Karpas-422 (cell line): Measurements from ENCODE around the gene LCE1D. TPM values are rescaled to one million over a fixed set of nuclear protein-coding genes. Genes with fewer than 3 reads are reported as not detected.
A peak's percentile ranks its signal among the peaks of the same experiment; 100 is the strongest.

ENCODE experiments used
- DNase-seq: peaks from one replicate; pipeline ENCODE4 v3.0.0-alpha.2; 2015
- H2AFZ ChIP-seq: fragments of 200-600 bp; sonication (generic); 2 replicates; pipeline ENCODE4 v1.6.1; 2014; ENCODE audit warnings: antibody characterized with exemption, low read length, mixed read lengths
- H3K27ac ChIP-seq: fragments of 200-600 bp; sonication (generic); 2 replicates; pipeline ENCODE4 v1.5.1; 2014; ENCODE audit warnings: mild to moderate bottlenecking, low read length, moderate library complexity
- H3K27me3 ChIP-seq: fragments of 200-600 bp; sonication (generic); 2 replicates; pipeline ENCODE4 v1.6.1; 2014; ENCODE audit warnings: low read length, mixed read lengths
- H3K36me3 ChIP-seq: fragments of 200-600 bp; sonication (generic); 2 replicates; pipeline ENCODE4 v1.6.1; 2014; ENCODE audit warnings: low read length, mixed read lengths; ENCODE audit not compliant: insufficient read depth
- H3K4me1 ChIP-seq: fragments of 200-600 bp; sonication (generic); 2 replicates; pipeline ENCODE4 v1.6.1; 2014; ENCODE audit warnings: mild to moderate bottlenecking, low read length, mixed read lengths
- H3K4me2 ChIP-seq: fragments of 200-600 bp; sonication (generic); 2 replicates; pipeline ENCODE4 v1.6.1; 2014; ENCODE audit warnings: low read length, low read depth, mild to moderate bottlenecking; ENCODE audit not compliant: poor library complexity, severe bottlenecking
- H3K4me3 ChIP-seq: fragments of 200-600 bp; sonication (generic); 2 replicates; pipeline ENCODE4 v1.5.1; 2014; ENCODE audit warnings: mild to moderate bottlenecking, antibody characterized with exemption, low read length, mixed read lengths
- H3K79me2 ChIP-seq: fragments of 200-600 bp; sonication (generic); 2 replicates; pipeline ENCODE4 v1.6.1; 2014; ENCODE audit warnings: mild to moderate bottlenecking, low read length, mixed read lengths
- H3K9ac ChIP-seq: fragments of 200-600 bp; sonication (generic); 2 replicates; pipeline ENCODE4 v1.6.0; 2014; ENCODE audit warnings: low read length
- H3K9me2 ChIP-seq: fragments of 200-600 bp; sonication (generic), shearing (Covaris generic); replicated peaks from 2 replicates; pipeline ENCODE4 v1.6.0; 2014; ENCODE audit warnings: mild to moderate bottlenecking, low read length, moderate library complexity; ENCODE audit not compliant: insufficient read depth
- H3K9me3 ChIP-seq: fragments of 300-700, 200-600 bp; sonication (generic); 2 replicates; pipeline ENCODE4 v1.6.1; 2014; ENCODE audit warnings: low read length, mixed read lengths
- H4K20me1 ChIP-seq: fragments of 200-600 bp; sonication (generic); 2 replicates; pipeline ENCODE4 v1.6.1; 2014; ENCODE audit warnings: mild to moderate bottlenecking, antibody characterized with exemption, low read length, low read depth; ENCODE audit not compliant: insufficient read depth
- total RNA-seq: library from RNA; depleted of rRNA; stranded (reverse); fragments of >200 nt; shearing (Covaris generic); gene quantifications from 2 replicates; pipeline ENCODE4 v1.2.3, GENCODE V29; 2014; ENCODE audit warnings: low replicate concordance

The LCE1D gene
- total RNA-seq, 1 experiment from 2014 or later: not detected

- no peak overlapping the region for H3K4me2 ChIP-seq
- H3K9me2 ChIP-seq: no peaks in the 10 kb centered on the region
- no peaks in the 10 kb centered on the region for H4K20me1 ChIP-seq
- no peak overlapping the region for H3K4me3 ChIP-seq
- H3K36me3 ChIP-seq: no peaks in the 10 kb centered on the region
- H3K79me2 ChIP-seq: no peaks in the 10 kb centered on the region
- H3K9me3 ChIP-seq: no peaks in the 10 kb centered on the region
- H3K4me1 ChIP-seq: no peaks in the 10 kb centered on the region
- H3K27ac ChIP-seq: no peak overlapping the region
- H3K27me3 ChIP-seq: no peaks in the 10 kb centered on the region
- H3K9ac ChIP-seq: no peak overlapping the region
- no peak for DNase-seq
- H2AFZ ChIP-seq: no peak overlapping the region
These were observed 35.9 kb upstream of the LCE1D start for GRCh38 chr1:152760551-152761190.

GRCh38 chr1:152761609-152762213 lies 34.8 kb upstream of the LCE1D start:
- DNase-seq: no peak
- no peaks in the 10 kb centered on the region for H3K79me2 ChIP-seq
- no peak overlapping the region for H3K4me3 ChIP-seq
- no peak overlapping the region for H2AFZ ChIP-seq
- no peak overlapping the region for H3K4me2 ChIP-seq
- no peaks in the 10 kb centered on the region for H3K4me1 ChIP-seq
- no peaks in the 10 kb centered on the region for H3K9me2 ChIP-seq
- no peaks in the 10 kb centered on the region for H3K9me3 ChIP-seq
- no peaks in the 10 kb centered on the region for H3K36me3 ChIP-seq
- H3K9ac ChIP-seq: no peak overlapping the region
- H3K27me3 ChIP-seq: no peaks in the 10 kb centered on the region
- H3K27ac ChIP-seq: no peak overlapping the region
- H4K20me1 ChIP-seq: no peaks in the 10 kb centered on the region

DNA sequence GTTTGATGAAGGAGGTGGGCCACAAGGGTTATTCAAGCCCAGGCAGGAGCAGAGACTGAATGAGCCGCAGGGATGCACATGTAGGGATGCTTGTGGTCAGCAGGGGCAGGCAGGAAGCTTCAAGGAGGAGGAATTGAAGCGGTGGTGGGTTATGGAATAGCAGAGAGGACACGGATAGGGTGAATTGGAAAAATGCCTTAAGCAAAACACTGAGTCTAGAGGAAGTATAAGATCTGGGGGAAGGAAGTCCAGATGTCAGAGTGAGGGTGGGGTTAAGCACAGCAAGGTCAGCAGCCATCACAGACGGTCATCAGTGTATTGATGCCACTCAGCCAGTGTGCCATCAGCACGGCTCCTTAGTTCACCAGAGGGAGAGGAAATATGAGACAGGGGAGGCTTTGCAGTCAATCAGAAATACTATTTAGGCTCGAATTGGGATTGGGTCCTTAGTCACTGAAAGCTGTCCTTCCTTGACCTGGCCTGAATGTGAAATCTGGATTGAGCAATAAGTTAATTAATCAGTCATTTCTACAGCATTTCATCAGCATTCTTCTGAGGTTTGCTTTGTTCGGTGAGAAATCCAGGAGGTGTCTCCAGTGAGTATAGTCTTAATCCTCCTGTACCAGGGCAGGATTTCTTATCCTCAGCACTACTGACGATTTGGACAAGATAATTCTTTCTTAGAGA lies 27.5 kb upstream of the LCE1D start:
- Histone ChIP-seq H3K4me3 (no peak overlapping the region), H3K9me2 (no peaks in the 10 kb centered on the region), H3K4me1 (no peaks in the 10 kb centered on the region), H3K36me3 (no peaks in the 10 kb centered on the region), H3K27me3 (no peaks in the 10 kb centered on the region), H4K20me1 (no peaks in the 10 kb centered on the region), H3K9ac (no peak overlapping the region), H3K9me3 (no peaks in the 10 kb centered on the region), H3K4me2 (no peak overlapping the region), H2AFZ (no peak overlapping the region), H3K27ac (no peak overlapping the region), H3K79me2 (no peaks in the 10 kb centered on the region)
- no peak for DNase-seq

- no peaks in the 10 kb centered on the region for H3K36me3 ChIP-seq
- no peaks in the 10 kb centered on the region for H3K79me2 ChIP-seq
- H3K9me2 ChIP-seq: no peaks in the 10 kb centered on the region
- no peak overlapping the region for H3K4me2 ChIP-seq
- no peak for DNase-seq
- no peaks in the 10 kb centered on the region for H3K27me3 ChIP-seq
- H3K27ac ChIP-seq: no peak overlapping the region
- no peaks in the 10 kb centered on the region for H4K20me1 ChIP-seq
- no peaks in the 10 kb centered on the region for H3K4me1 ChIP-seq
- no peaks in the 10 kb centered on the region for H3K9me3 ChIP-seq
- no peak overlapping the region for H3K4me3 ChIP-seq
- H3K9ac ChIP-seq: no peak overlapping the region
- no peak overlapping the region for H2AFZ ChIP-seq
These were observed 26.1 kb upstream of the LCE1D start for GRCh38 chr1:152770411-152770810.

- peak; percentile 52 for DNase-seq
- Histone ChIP-seq H3K27me3 (no peaks in the 10 kb centered on the region), H3K4me1 (no peaks in the 10 kb centered on the region), H3K36me3 (no peaks in the 10 kb centered on the region), H3K9ac (no peak within 1 kb of the TSS), H3K9me3 (no peaks in the 10 kb centered on the region), H3K4me2 (no peak within 1 kb of the TSS), H4K20me1 (no peaks in the 10 kb centered on the region), H2AFZ (no peak within 1 kb of the TSS), H3K4me3 (no peak within 1 kb of the TSS), H3K27ac (no peak within 1 kb of the TSS), H3K79me2 (no peaks in the 10 kb centered on the region), H3K9me2 (no peaks in the 10 kb centered on the region)
These were observed 21.6 kb upstream of the LCE1D start, which contains the start of gene LCE1F for GRCh38 chr1:152774875-152775274. TSS of gene LCE1F (plus strand) at chr1:152775140. CDS start at chr1:152776372, 1,232 bp downstream.

GRCh38 chr1:152776361-152776760 lies 20.2 kb upstream of the LCE1D start:
- Histone ChIP-seq H3K79me2 (no peaks in the 10 kb centered on the region), H3K36me3 (no peaks in the 10 kb centered on the region), H3K9ac (no peak overlapping the region), H2AFZ (no peak overlapping the region), H3K4me2 (no peak overlapping the region), H3K4me3 (no peak overlapping the region), H3K27ac (no peak overlapping the region), H3K9me2 (no peaks in the 10 kb centered on the region), H4K20me1 (no peaks in the 10 kb centered on the region), H3K4me1 (no peaks in the 10 kb centered on the region), H3K27me3 (no peaks in the 10 kb centered on the region), H3K9me3 (no peaks in the 10 kb centered on the region)
- no peak for DNase-seq

DNA sequence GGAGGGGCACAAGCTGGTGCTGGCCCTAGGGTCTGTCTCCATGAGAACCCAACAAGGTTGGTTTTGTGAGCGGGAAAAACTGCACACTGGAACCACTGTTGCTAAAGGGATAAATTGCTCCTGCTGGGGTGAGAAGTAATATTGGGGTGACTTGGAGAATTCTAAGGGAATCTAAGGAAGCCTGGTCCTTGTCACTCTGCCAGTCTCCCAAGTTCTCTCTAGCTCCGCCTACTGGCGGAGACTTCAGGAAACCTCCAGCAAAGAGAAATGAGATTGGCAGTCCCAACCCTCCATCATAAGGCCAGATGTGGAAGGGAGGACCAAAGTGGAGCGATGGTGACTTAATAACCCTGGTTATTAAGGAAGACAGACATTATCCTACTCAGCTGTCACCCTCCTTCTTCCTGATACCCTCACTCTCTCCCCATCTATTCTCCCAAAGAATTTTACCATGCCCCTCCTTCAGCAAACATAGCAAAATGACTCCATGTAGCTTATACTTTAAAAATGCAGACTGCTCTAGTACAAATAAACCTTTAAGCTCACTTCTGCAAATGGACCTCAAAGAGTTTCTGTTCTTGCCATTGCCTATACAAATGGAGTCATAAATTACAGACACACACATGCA lies 18.9 kb upstream of the LCE1D start:
- no peak overlapping the region for H3K4me3 ChIP-seq
- H3K4me1 ChIP-seq: no peaks in the 10 kb centered on the region
- H4K20me1 ChIP-seq: no peaks in the 10 kb centered on the region
- no peak overlapping the region for H3K4me2 ChIP-seq
- no peaks in the 10 kb centered on the region for H3K36me3 ChIP-seq
- DNase-seq: peak; percentile 50
- H3K9me3 ChIP-seq: no peaks in the 10 kb centered on the region
- H3K9me2 ChIP-seq: no peaks in the 10 kb centered on the region
- H3K27ac ChIP-seq: no peak overlapping the region
- H3K9ac ChIP-seq: no peak overlapping the region
- no peaks in the 10 kb centered on the region for H3K79me2 ChIP-seq
- H2AFZ ChIP-seq: no peak overlapping the region
- no peaks in the 10 kb centered on the region for H3K27me3 ChIP-seq

DNA sequence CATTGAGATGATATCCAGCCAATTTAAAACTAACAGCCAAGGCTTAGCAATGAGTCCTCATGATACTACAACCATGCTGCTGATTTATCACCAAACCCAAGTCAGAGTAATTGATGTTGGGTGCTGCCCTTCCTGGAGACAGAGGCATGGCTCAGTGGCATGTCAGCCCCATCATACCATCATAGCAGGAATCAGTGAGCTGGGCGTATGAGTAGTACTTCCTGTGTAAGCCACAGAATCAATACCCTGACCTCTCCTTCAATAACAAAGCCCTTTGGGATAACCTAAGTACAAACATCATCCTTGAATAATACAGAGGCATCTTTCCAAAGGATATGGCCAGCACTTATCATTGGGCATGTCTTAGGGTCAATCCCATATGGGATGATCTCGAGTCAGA lies 13.4 kb upstream of the LCE1D start:
- Histone ChIP-seq H3K27ac (no peak overlapping the region), H3K9me3 (no peaks in the 10 kb centered on the region), H3K9ac (no peak overlapping the region), H4K20me1 (no peaks in the 10 kb centered on the region), H3K36me3 (no peaks in the 10 kb centered on the region), H3K4me2 (no peak overlapping the region), H3K79me2 (no peaks in the 10 kb centered on the region), H3K4me3 (no peak overlapping the region), H3K27me3 (no peaks in the 10 kb centered on the region), H2AFZ (no peak overlapping the region), H3K9me2 (no peaks in the 10 kb centered on the region), H3K4me1 (no peaks in the 10 kb centered on the region)
- no peak for DNase-seq
